Measurements from ENCODE around the gene LCNL1. TPM values are rescaled to one million over a fixed set of nuclear protein-coding genes. Genes with fewer than 3 reads are reported as not detected.
A peak's percentile ranks its signal among the peaks of the same experiment; 100 is the strongest.

Gene LCNL1
- total RNA-seq, 1 donor from 2014 or later = not detected

- no peak for DNase-seq (ENCODE audit: extremely low spot score, unreplicated experiment)
- Mint-ChIP-seq H3K4me3 (peak overlapping the region; percentile 86), H3K27me3 (peaks cover 4% of the 10 kb centered on the region), H3K27ac (peak overlapping the region; percentile 67), H3K4me1 (ENCODE audit: unreplicated experiment) (peaks cover 6% of the 10 kb centered on the region), H3K9me3 (no peaks in the 10 kb centered on the region), H3K36me3 (no peaks in the 10 kb centered on the region)
- TF ChIP-seq CTCF (conservative IDR thresholded peaks at IDR 0.05) = no peak
Observed at GRCh38 chr9:136994180-136994887, 11.5 kb downstream of the LCNL1 start.

- Mint-ChIP-seq H3K4me3 (no peak overlapping the region), H3K27me3 (peaks cover 4% of the 10 kb centered on the region), H3K36me3 (no peaks in the 10 kb centered on the region), H3K4me1 (ENCODE audit: unreplicated experiment) (peaks cover under 1% of the 10 kb centered on the region), H3K27ac (no peak overlapping the region), H3K9me3 (no peaks in the 10 kb centered on the region)
- no peak for TF ChIP-seq CTCF (conservative IDR thresholded peaks at IDR 0.05)
- DNase-seq (ENCODE audit: extremely low spot score, unreplicated experiment) = no peak
Observed at GRCh38 chr9:136994888-136995230, 12.1 kb downstream of the LCNL1 start.

- no peak for DNase-seq (ENCODE audit: extremely low spot score, unreplicated experiment)
- Mint-ChIP-seq H3K27me3 (peaks cover 4% of the 10 kb centered on the region), H3K4me3 (no peak overlapping the region), H3K4me1 (ENCODE audit: unreplicated experiment) (no peaks in the 10 kb centered on the region), H3K27ac (no peak overlapping the region), H3K9me3 (no peaks in the 10 kb centered on the region), H3K36me3 (no peaks in the 10 kb centered on the region)
- no peak for TF ChIP-seq CTCF (conservative IDR thresholded peaks at IDR 0.05)
Observed at GRCh38 chr9:136995362-136995761, 12.6 kb downstream of the LCNL1 start.

- no peak for DNase-seq (ENCODE audit: extremely low spot score, unreplicated experiment)
- Mint-ChIP-seq H3K36me3 (no peaks in the 10 kb centered on the region), H3K4me3 (peak overlapping the region; percentile 71), H3K9me3 (no peaks in the 10 kb centered on the region), H3K4me1 (ENCODE audit: unreplicated experiment) (no peaks in the 10 kb centered on the region), H3K27ac (peak overlapping the region; percentile 43), H3K27me3 (peaks cover 4% of the 10 kb centered on the region)
- TF ChIP-seq CTCF (conservative IDR thresholded peaks at IDR 0.05) = no peak
Observed at GRCh38 chr9:136995772-136996311, 13.0 kb downstream of the LCNL1 start.

- Mint-ChIP-seq H3K9me3 (no peaks in the 10 kb centered on the region), H3K27ac (peak within 1 kb of the TSS; percentile 43), H3K4me1 (ENCODE audit: unreplicated experiment) (no peaks in the 10 kb centered on the region)
Observed at GRCh38 chr9:136996361-136997292, 13.8 kb downstream of the LCNL1 start, which contains the start of gene CLIC3. Gene CLIC3, minus strand, starts transcription at chr9:136996568. Its CDS starts 25 bp downstream, at chr9:136996543.

More at GRCh38 chr9:136996361-136997292, 13.8 kb downstream of the LCNL1 start, which contains the start of gene CLIC3:
- Mint-ChIP-seq H3K36me3 (no peaks in the 10 kb centered on the region), H3K4me3 (peak within 1 kb of the TSS; percentile 71), H3K27me3 (peaks cover 4% of the 10 kb centered on the region)
- TF ChIP-seq CTCF (conservative IDR thresholded peaks at IDR 0.05) = no peak
- no peak for DNase-seq (ENCODE audit: extremely low spot score, unreplicated experiment)
